MM.1S (cell line): ENCODE results near the gene ACOXL.

Experiments
- DNase-seq: peaks from one replicate; pipeline ENCODE4 v3.0.0-alpha.2; 2015
- H2AFZ ChIP-seq: fragments of 300-600 bp; sonication (generic); 2 replicates; pipeline ENCODE4 v1.6.0; 2016; ENCODE audit warnings: antibody characterized with exemption, low read length
- H3F3A ChIP-seq: fragments of 300-600 bp; sonication (generic); 2 replicates; pipeline ENCODE4 v1.6.1; 2016; ENCODE audit warnings: mild to moderate bottlenecking, antibody characterized with exemption, low read length, moderate library complexity, mixed read lengths; ENCODE audit not compliant: insufficient read depth
- H3K27ac ChIP-seq: fragments of 300-600 bp; sonication (generic); 2 replicates; pipeline ENCODE4 v1.5.1; 2016; ENCODE audit warnings: mild to moderate bottlenecking, low read length
- H3K27me3 ChIP-seq: fragments of 300-600 bp; sonication (generic); replicated peaks from 2 replicates; pipeline ENCODE4 v1.6.0; 2016; ENCODE audit warnings: low read length; ENCODE audit not compliant: insufficient read depth
- H3K36me3 ChIP-seq: fragments of 300-600 bp; sonication (generic); replicated peaks from 2 replicates; pipeline ENCODE4 v1.6.1; 2016; ENCODE audit warnings: mild to moderate bottlenecking, low read length, mixed read lengths; ENCODE audit not compliant: insufficient read depth
- H3K4me1 ChIP-seq: fragments of 300-600 bp; sonication (generic); 2 replicates; pipeline ENCODE4 v1.6.1; 2016; ENCODE audit warnings: low read length, mixed read lengths
- H3K4me2 ChIP-seq: fragments of 300-600 bp; sonication (generic); 2 replicates; pipeline ENCODE4 v1.6.0; 2016; ENCODE audit warnings: low read depth, low read length
- H3K4me3 ChIP-seq: fragments of 300-600 bp; sonication (generic); 2 replicates; pipeline ENCODE4 v1.5.1; 2016; ENCODE audit warnings: low read length, mixed read lengths
- H3K79me2 ChIP-seq: fragments of 300-600 bp; sonication (generic); 2 replicates; pipeline ENCODE4 v1.6.1; 2016; ENCODE audit warnings: mixed run types, low read length, mixed read lengths
- H3K9ac ChIP-seq: fragments of 300-600 bp; sonication (generic); 2 replicates; pipeline ENCODE4 v1.6.1; 2016; ENCODE audit warnings: low read length, mixed read lengths
- H3K9me2 ChIP-seq: fragments of 300-600 bp; sonication (generic); replicated peaks from 2 replicates; pipeline ENCODE4 v1.6.1; 2016; ENCODE audit warnings: mild to moderate bottlenecking, low read length, mixed read lengths; ENCODE audit not compliant: insufficient read depth
- H3K9me3 ChIP-seq: fragments of 300-600 bp; sonication (generic); replicated peaks from 2 replicates; pipeline ENCODE4 v1.6.1; 2016; ENCODE audit warnings: mild to moderate bottlenecking, low read length, mixed read lengths; ENCODE audit not compliant: insufficient read depth
- H4K20me1 ChIP-seq: fragments of 300-600 bp; sonication (generic); 2 replicates; pipeline ENCODE4 v1.6.1; 2016; ENCODE audit warnings: mild to moderate bottlenecking, low read length, moderate library complexity, mixed read lengths; ENCODE audit not compliant: insufficient read depth
- CTCF ChIP-seq: fragments of 300-600 bp; sonication (generic); IDR thresholded peaks from 2 replicates; pipeline ENCODE4 v1.5.1; 2016; ENCODE audit warnings: antibody characterized with exemption, low read length, mixed read lengths
- EZH2 ChIP-seq: fragments of 300-600 bp; sonication (generic); optimal IDR thresholded peaks from 2 replicates; pipeline ENCODE3; 2017; ENCODE audit warnings: low read depth, mild to moderate bottlenecking, antibody characterized with exemption, low read length, mixed read lengths
- EZH2phosphoT487 ChIP-seq: fragments of 300-600 bp; sonication (generic); IDR thresholded peaks from 2 replicates; pipeline ENCODE4 v1.6.1; 2018; ENCODE audit warnings: antibody characterized with exemption, low read length

The ACOXL gene

GRCh38 chr2:111101592-111101991 lies 369.2 kb downstream of the ACOXL start:
- Histone ChIP-seq H3K4me1 (peaks cover 39% of the 10 kb centered on the region), H3K27me3 (no peaks in the 10 kb centered on the region), H3K79me2 (no peaks in the 10 kb centered on the region), H2AFZ (0 out of 2 replicates have a peak overlapping the region, but pooled peaks have one; percentile 19), H3K4me3 (no peak overlapping the region), H3K9me2 (no peaks in the 10 kb centered on the region), H3K4me2 (no peak overlapping the region; the same call in 1 of the 2 replicates), H4K20me1 (no peaks in the 10 kb centered on the region), H3K9me3 (no peaks in the 10 kb centered on the region), H3F3A (peaks cover 23% of the 10 kb centered on the region), H3K9ac (no peak overlapping the region), H3K27ac (peak overlapping the region; percentile 97; the same call in 1 of the 2 replicates), H3K36me3 (no peaks in the 10 kb centered on the region)
- TF ChIP-seq EZH2 (no peak), EZH2phosphoT487 (no peak), CTCF (no peak)
- DNase-seq = peak; percentile 36

GRCh38 chr2:111102216-111102615 lies 369.8 kb downstream of the ACOXL start:
- no peak for DNase-seq
- H3K27me3 ChIP-seq = no peaks in the 10 kb centered on the region
- H3K4me2 ChIP-seq = no peak overlapping the region; the same call in 1 of the 2 replicates
- H2AFZ ChIP-seq = peak overlapping the region; percentile 19; the same call in 1 of the 2 replicates
- no peaks in the 10 kb centered on the region for H4K20me1 ChIP-seq
- H3K9me2 ChIP-seq = no peaks in the 10 kb centered on the region
- no peaks in the 10 kb centered on the region for H3K36me3 ChIP-seq
- H3K9ac ChIP-seq = peak overlapping the region; percentile 2; the same call in 1 of the 2 replicates
- peak overlapping the region; percentile 97; the same call in 1 of the 2 replicates for H3K27ac ChIP-seq
- H3K4me3 ChIP-seq = no peak overlapping the region
- TF ChIP-seq CTCF (no peak), EZH2phosphoT487 (no peak), EZH2 (no peak)
- no peaks in the 10 kb centered on the region for H3K79me2 ChIP-seq
- H3K9me3 ChIP-seq = no peaks in the 10 kb centered on the region
- peaks cover 39% of the 10 kb centered on the region for H3K4me1 ChIP-seq
- H3F3A ChIP-seq = peaks cover 23% of the 10 kb centered on the region

- no peaks in the 10 kb centered on the region for H3K27me3 ChIP-seq
- H3K36me3 ChIP-seq = no peaks in the 10 kb centered on the region
- no peak overlapping the region for H3K27ac ChIP-seq
- H3K79me2 ChIP-seq = no peaks in the 10 kb centered on the region
- H3K9me2 ChIP-seq = no peaks in the 10 kb centered on the region
- H3K9me3 ChIP-seq = no peaks in the 10 kb centered on the region
- peaks cover 17% of the 10 kb centered on the region for H3K4me1 ChIP-seq
- peaks cover 5% of the 10 kb centered on the region for H3F3A ChIP-seq
- H2AFZ ChIP-seq = no peak overlapping the region
- H3K9ac ChIP-seq = no peak overlapping the region
- H3K4me2 ChIP-seq = no peak overlapping the region
- no peaks in the 10 kb centered on the region for H4K20me1 ChIP-seq
- no peak overlapping the region for H3K4me3 ChIP-seq
- DNase-seq = no peak
- TF ChIP-seq CTCF (no peak), EZH2phosphoT487 (no peak), EZH2 (no peak)
Observed at GRCh38 chr2:111105926-111106325, 373.6 kb downstream of the ACOXL start.
